ENCODE data around the gene MIEF1.
"Not testable (repeated sequence)": the region's sequence is repeated elsewhere in the genome, so short reads cannot be mapped to it uniquely, and the experiment has no call there.

MIEF1 gene

DNA sequence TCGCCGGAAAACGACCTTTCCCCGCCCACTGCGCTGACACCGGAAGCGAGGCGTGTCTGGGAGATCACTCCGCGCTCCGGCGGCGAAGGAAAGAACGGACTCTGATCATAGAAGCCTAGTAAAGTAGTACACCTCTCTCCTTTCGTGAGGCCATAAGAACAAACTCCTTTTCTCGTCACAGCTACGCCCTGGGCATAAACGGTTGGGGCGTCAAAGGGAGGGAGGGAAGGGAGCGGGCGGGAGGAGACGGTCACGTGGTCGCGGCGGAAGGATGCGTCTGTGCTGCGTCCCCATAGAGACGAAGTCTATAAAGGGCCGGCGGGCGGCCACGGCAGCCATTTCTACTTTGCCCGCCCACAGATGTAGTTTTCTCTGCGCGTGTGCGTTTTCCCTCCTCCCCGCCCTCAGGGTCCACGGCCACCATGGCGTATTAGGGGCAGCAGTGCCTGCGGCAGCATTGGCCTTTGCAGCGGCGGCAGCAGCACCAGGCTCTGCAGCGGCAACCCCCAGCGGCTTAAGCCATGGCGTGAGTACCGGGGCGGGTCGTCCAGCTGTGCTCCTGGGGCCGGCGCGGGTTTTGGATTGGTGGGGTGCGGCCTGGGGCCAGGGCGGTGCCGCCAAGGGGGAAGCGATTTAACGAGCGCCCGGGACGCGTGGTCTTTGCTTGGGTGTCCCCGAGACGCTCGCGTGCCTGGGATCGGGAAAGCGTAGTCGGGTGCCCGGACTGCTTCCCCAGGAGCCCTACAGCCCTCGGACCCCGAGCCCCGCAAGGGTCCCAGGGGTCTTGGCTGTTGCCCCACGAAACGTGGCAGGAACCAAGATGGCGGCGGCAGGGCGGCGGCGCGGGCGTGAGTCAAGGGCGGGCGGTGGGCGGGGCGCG lies 18.4 kb downstream of the MIEF1 start, which contains the start of gene ATF4:
Gene ATF4 (plus strand): TSS at position 337 of the 880 bp plus-strand sequence. CDS start 884 bp downstream, outside the sequence.
- no peaks in the 10 kb centered on the region for H3K27me3 ChIP-seq (ENCODE audit: control insufficient read depth in 1 of 2, insufficient read depth in 1 of 2, low read length in 2 of 2)
- peak within 1 kb of the TSS; percentile 8 to 92 for H3K23ac ChIP-seq (ENCODE audit: low read length in 2 of 2)
- H2AK5ac ChIP-seq (ENCODE audit: low read length, severe bottlenecking): peak within 1 kb of the TSS; percentile 85
- peak within 1 kb of the TSS; percentile 2 to 11 for H2BK12ac ChIP-seq (ENCODE audit: low read length in 2 of 2)
- peak within 1 kb of the TSS; percentile 97 to 99 for H3K18ac ChIP-seq (ENCODE audit: low read depth in 1 of 2, low read length in 2 of 2)
- peak within 1 kb of the TSS; percentile 82 for H3K4me2 ChIP-seq (ENCODE audit: low read length, poor library complexity, severe bottlenecking)
- H3K9me3 ChIP-seq (ENCODE audit: control insufficient read depth, low read length): no peaks in the 10 kb centered on the region
- H4K8ac ChIP-seq (ENCODE audit: low read length): peak within 1 kb of the TSS; percentile 96
- H3K27ac ChIP-seq (ENCODE audit: low read length, poor library complexity, severe bottlenecking): peak within 1 kb of the TSS; percentile 94
- H4K91ac ChIP-seq (ENCODE audit: low read length): peak within 1 kb of the TSS; percentile 98
- H2BK5ac ChIP-seq (ENCODE audit: low read depth, low read length, poor library complexity, severe bottlenecking): peak within 1 kb of the TSS; percentile 49
- H3K4ac ChIP-seq (ENCODE audit: low read depth in 1 of 2, low read length in 2 of 2): peak within 1 kb of the TSS; percentile 98 to 99
- peaks cover 46 to 61% of the 10 kb centered on the region in 2 experiments for H3K36me3 ChIP-seq (ENCODE audit: control insufficient read depth in 1 of 2, insufficient read depth in 2 of 2, low read depth in 1 of 2, low read length in 2 of 2)
- H2BK15ac ChIP-seq (ENCODE audit: low read depth, poor library complexity, severe bottlenecking): peak within 1 kb of the TSS; percentile 97
- peak within 1 kb of the TSS; percentile 96 to 97 for H3K14ac ChIP-seq (ENCODE audit: low read length in 2 of 2)
- H3K4me1 ChIP-seq (ENCODE audit: control insufficient read depth, insufficient read depth, low read depth, low read length): peaks cover 24% of the 10 kb centered on the region
- under 1% methylated on average over 84 of the region's 86 CpGs for WGBS
- peak within 1 kb of the TSS; percentile 87 to 97 for H3K4me3 ChIP-seq (ENCODE audit: insufficient read depth in 1 of 2, low read depth in 1 of 2, low read length in 2 of 2)
- H2AFZ ChIP-seq (ENCODE audit: low read depth, low read length): peak within 1 kb of the TSS; percentile 59
- peaks cover 17% of the 10 kb centered on the region for H3K79me1 ChIP-seq (replicated peaks; ENCODE audit: low read length, poor library complexity, severe bottlenecking)
- H3K9ac ChIP-seq (ENCODE audit: low read length): peak within 1 kb of the TSS; percentile 100
- DNase-seq: peak; percentile 77
- peak within 1 kb of the TSS; percentile 77 for H2BK120ac ChIP-seq (ENCODE audit: low read depth, low read length)

DNA sequence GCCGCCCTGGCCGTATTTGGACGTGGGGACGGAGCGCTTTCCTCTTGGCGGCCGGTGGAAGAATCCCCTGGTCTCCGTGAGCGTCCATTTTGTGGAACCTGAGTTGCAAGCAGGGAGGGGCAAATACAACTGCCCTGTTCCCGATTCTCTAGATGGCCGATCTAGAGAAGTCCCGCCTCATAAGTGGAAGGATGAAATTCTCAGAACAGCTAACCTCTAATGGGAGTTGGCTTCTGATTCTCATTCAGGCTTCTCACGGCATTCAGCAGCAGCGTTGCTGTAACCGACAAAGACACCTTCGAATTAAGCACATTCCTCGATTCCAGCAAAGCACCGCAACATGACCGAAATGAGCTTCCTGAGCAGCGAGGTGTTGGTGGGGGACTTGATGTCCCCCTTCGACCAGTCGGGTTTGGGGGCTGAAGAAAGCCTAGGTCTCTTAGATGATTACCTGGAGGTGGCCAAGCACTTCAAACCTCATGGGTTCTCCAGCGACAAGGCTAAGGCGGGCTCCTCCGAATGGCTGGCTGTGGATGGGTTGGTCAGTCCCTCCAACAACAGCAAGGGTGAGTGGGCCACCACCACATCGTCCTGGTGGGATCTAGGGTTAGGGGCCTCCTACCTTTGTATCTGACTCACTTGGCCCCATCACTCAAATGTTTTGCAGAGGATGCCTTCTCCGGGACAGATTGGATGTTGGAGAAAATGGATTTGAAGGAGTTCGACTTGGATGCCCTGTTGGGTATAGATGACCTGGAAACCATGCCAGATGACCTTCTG lies 19.2 kb downstream of the MIEF1 start:
- H3K27me3 ChIP-seq (ENCODE audit: control insufficient read depth in 1 of 2, insufficient read depth in 1 of 2, low read length in 2 of 2); H2BK12ac ChIP-seq (ENCODE audit: low read length in 2 of 2); H3K23ac ChIP-seq (ENCODE audit: low read length in 2 of 2); H2BK120ac ChIP-seq (ENCODE audit: low read depth, low read length); H2BK15ac ChIP-seq (ENCODE audit: low read depth, poor library complexity, severe bottlenecking); H4K8ac ChIP-seq (ENCODE audit: low read length); H3K4ac ChIP-seq (ENCODE audit: low read depth in 1 of 2, low read length in 2 of 2); H3K9me3 ChIP-seq (ENCODE audit: control insufficient read depth, low read length); DNase-seq; H4K91ac ChIP-seq (ENCODE audit: low read length); H2AK5ac ChIP-seq (ENCODE audit: low read length, severe bottlenecking); H2AFZ ChIP-seq (ENCODE audit: low read depth, low read length): not testable (repeated sequence)
- Histone ChIP-seq H3K4me1 (ENCODE audit: control insufficient read depth, insufficient read depth, low read depth, low read length) (peaks cover 25% of the 10 kb centered on the region), H2BK5ac (ENCODE audit: low read depth, low read length, poor library complexity, severe bottlenecking) (peak overlapping the region; percentile 39), H3K4me3 (ENCODE audit: insufficient read depth in 1 of 2, low read depth in 1 of 2, low read length in 2 of 2) (peak overlapping the region; percentile 87 to 97), H3K18ac (ENCODE audit: low read depth in 1 of 2, low read length in 2 of 2) (peak overlapping the region; percentile 97 to 99), H3K14ac (ENCODE audit: low read length in 2 of 2) (peak overlapping the region in 1 of 2 experiments; percentile 78), H3K9ac (ENCODE audit: low read length) (peak overlapping the region; percentile 100), H3K27ac (ENCODE audit: low read length, poor library complexity, severe bottlenecking) (peak overlapping the region; percentile 81), H3K36me3 (ENCODE audit: control insufficient read depth in 1 of 2, insufficient read depth in 2 of 2, low read depth in 1 of 2, low read length in 2 of 2) (peaks cover 47 to 52% of the 10 kb centered on the region in 2 experiments), H3K4me2 (ENCODE audit: low read length, poor library complexity, severe bottlenecking) (peak overlapping the region; percentile 82), H3K79me1 (replicated peaks; ENCODE audit: low read length, poor library complexity, severe bottlenecking) (peaks cover 14% of the 10 kb centered on the region)
- 3% methylated on average over 23 of the region's 28 CpGs for WGBS

DNA sequence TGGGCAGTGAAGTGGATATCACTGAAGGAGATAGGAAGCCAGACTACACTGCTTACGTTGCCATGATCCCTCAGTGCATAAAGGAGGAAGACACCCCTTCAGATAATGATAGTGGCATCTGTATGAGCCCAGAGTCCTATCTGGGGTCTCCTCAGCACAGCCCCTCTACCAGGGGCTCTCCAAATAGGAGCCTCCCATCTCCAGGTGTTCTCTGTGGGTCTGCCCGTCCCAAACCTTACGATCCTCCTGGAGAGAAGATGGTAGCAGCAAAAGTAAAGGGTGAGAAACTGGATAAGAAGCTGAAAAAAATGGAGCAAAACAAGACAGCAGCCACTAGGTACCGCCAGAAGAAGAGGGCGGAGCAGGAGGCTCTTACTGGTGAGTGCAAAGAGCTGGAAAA lies 20.0 kb downstream of the MIEF1 start:
- Histone ChIP-seq H3K4me2 (ENCODE audit: low read length, poor library complexity, severe bottlenecking) (peak overlapping the region; percentile 82), H3K79me1 (replicated peaks; ENCODE audit: low read length, poor library complexity, severe bottlenecking) (peaks cover 11% of the 10 kb centered on the region), H3K4me1 (ENCODE audit: control insufficient read depth, insufficient read depth, low read depth, low read length) (peaks cover 30% of the 10 kb centered on the region), H3K4me3 (ENCODE audit: insufficient read depth in 1 of 2, low read depth in 1 of 2, low read length in 2 of 2) (peak overlapping the region in 1 of 2 experiments; percentile 97), H3K9ac (ENCODE audit: low read length) (peak overlapping the region; percentile 100), H3K27ac (ENCODE audit: low read length, poor library complexity, severe bottlenecking) (peak overlapping the region; percentile 31), H3K36me3 (ENCODE audit: control insufficient read depth in 1 of 2, insufficient read depth in 2 of 2, low read depth in 1 of 2, low read length in 2 of 2) (peaks cover 47 to 48% of the 10 kb centered on the region in 2 experiments)
- H2BK5ac ChIP-seq (ENCODE audit: low read depth, low read length, poor library complexity, severe bottlenecking); H3K9me3 ChIP-seq (ENCODE audit: control insufficient read depth, low read length); H2BK120ac ChIP-seq (ENCODE audit: low read depth, low read length); DNase-seq; H3K27me3 ChIP-seq (ENCODE audit: control insufficient read depth in 1 of 2, insufficient read depth in 1 of 2, low read length in 2 of 2); H4K91ac ChIP-seq (ENCODE audit: low read length); H2BK12ac ChIP-seq (ENCODE audit: low read length in 2 of 2); H2BK15ac ChIP-seq (ENCODE audit: low read depth, poor library complexity, severe bottlenecking); H3K23ac ChIP-seq (ENCODE audit: low read length in 2 of 2); H4K8ac ChIP-seq (ENCODE audit: low read length); H2AK5ac ChIP-seq (ENCODE audit: low read length, severe bottlenecking); H2AFZ ChIP-seq (ENCODE audit: low read depth, low read length); H3K4ac ChIP-seq (ENCODE audit: low read depth in 1 of 2, low read length in 2 of 2); H3K14ac ChIP-seq (ENCODE audit: low read length in 2 of 2); H3K18ac ChIP-seq (ENCODE audit: low read depth in 1 of 2, low read length in 2 of 2): not testable (repeated sequence)
- WGBS: 58% methylated on average over 5 of the region's 5 CpGs

Measured in mesenchymal stem cell (in vitro differentiated cells and primary cell).